CD14-positive monocyte (primary cell): ENCODE data around the gene HMGB1. TPM values are rescaled to one million over a fixed set of nuclear protein-coding genes. Genes with fewer than 3 reads are reported as not detected.

Source experiments
- DNase-seq, 3 donors: peaks; one replicate each; pipeline ENCODE4 v3.0.0-alpha.2; 2011 to 2022
- H2AFZ ChIP-seq: 2 replicates; pipeline ENCODE4 v1.6.0; 2012; ENCODE audit warnings: mild to moderate bottlenecking, low read depth, low read length, inconsistent platforms; ENCODE audit not compliant: insufficient read depth, poor library complexity, severe bottlenecking
- H3K27ac ChIP-seq, 2 donors: 1 replicate in 1 of 2; 2 replicates in 1 of 2; pipeline ENCODE4 v1.5.1; 2012 to 2013; ENCODE audit warnings: low read length in 2 of 2, control low read depth in 1 of 2, inconsistent platforms in 1 of 2, low read depth in 1 of 2, mild to moderate bottlenecking in 1 of 2
- H3K27me3 ChIP-seq, 2 donors: one replicate each; pipeline versions ENCODE4 v1.6.0 to v1.6.1; 2011 to 2013; ENCODE audit warnings: low read length in 2 of 2; ENCODE audit not compliant: control insufficient read depth in 2 of 2, insufficient read depth in 2 of 2
- H3K36me3 ChIP-seq, 2 donors: replicated peaks in 1 of 2; 1 replicate in 1 of 2; 2 replicates in 1 of 2; pipeline versions ENCODE4 v1.5.1 to v1.6.1; 2012 to 2013; ENCODE audit warnings: low read length in 2 of 2, control low read depth in 1 of 2, inconsistent platforms in 1 of 2, mild to moderate bottlenecking in 1 of 2; ENCODE audit not compliant: insufficient read depth in 2 of 2, control insufficient read depth in 1 of 2
- H3K4me1 ChIP-seq, 2 donors: 1 replicate in 1 of 2; 2 replicates in 1 of 2; pipeline versions ENCODE4 v1.5.1 to v1.6.1; 2012 to 2013; ENCODE audit warnings: low read length in 2 of 2, control low read depth in 1 of 2, inconsistent platforms in 1 of 2, mild to moderate bottlenecking in 1 of 2, moderate library complexity in 1 of 2; ENCODE audit not compliant: insufficient read depth in 2 of 2, control insufficient read depth in 1 of 2
- H3K4me2 ChIP-seq: replicated peaks from 2 replicates; pipeline ENCODE3; 2012; ENCODE audit warnings: low read length, moderate library complexity, mild to moderate bottlenecking; ENCODE audit not compliant: poor library complexity, severe bottlenecking; ENCODE audit errors: extremely low read depth
- H3K4me3 ChIP-seq, 3 experiments: fragments of 200-600 bp in 1 of 3; sonication (generic) in 1 of 3; replicated peaks in 1 of 3; 1 replicate in 2 of 3; 2 replicates in 1 of 3; pipeline ENCODE4 v1.5.1; 2011 to 2013; ENCODE audit warnings: low read length in 3 of 3, mild to moderate bottlenecking in 3 of 3, control low read depth in 2 of 3, low read depth in 2 of 3, inconsistent platforms in 1 of 3, moderate library complexity in 1 of 3
- H3K79me2 ChIP-seq: 2 replicates; pipeline ENCODE4 v1.6.0; 2012; ENCODE audit warnings: mild to moderate bottlenecking, control low read depth, inconsistent platforms, low read length, moderate library complexity; ENCODE audit not compliant: insufficient read depth
- H3K9ac ChIP-seq: 2 replicates; pipeline ENCODE4 v1.6.0; 2017; ENCODE audit warnings: low read length, mild to moderate bottlenecking; ENCODE audit not compliant: insufficient read depth, poor library complexity, severe bottlenecking
- H3K9me3 ChIP-seq, 2 donors: replicated peaks in 1 of 2; 1 replicate in 1 of 2; 2 replicates in 1 of 2; pipeline versions ENCODE4 v1.5.1 to v1.6.1; 2012 to 2013; ENCODE audit warnings: low read length in 2 of 2, control low read depth in 1 of 2; ENCODE audit not compliant: control insufficient read depth in 1 of 2, insufficient read depth in 1 of 2
- H4K20me1 ChIP-seq: 2 replicates; pipeline ENCODE4 v1.6.0; 2012; ENCODE audit warnings: mild to moderate bottlenecking, low read length, control low read depth, moderate library complexity; ENCODE audit not compliant: insufficient read depth
- H3K27ac Mint-ChIP-seq, 7 donors: one replicate each; pipeline ENCODE4 v1.8.0; 2020; ENCODE audit warnings: mild to moderate bottlenecking in 7 of 7, mixed read lengths in 7 of 7, moderate library complexity in 6 of 7, inconsistent platforms in 2 of 7
- H3K27me3 Mint-ChIP-seq, 3 donors: one replicate each; pipeline ENCODE4 v1.8.0; 2021 to 2022; ENCODE audit warnings: low read depth in 3 of 3, mild to moderate bottlenecking in 3 of 3, mixed read lengths in 3 of 3, moderate library complexity in 3 of 3, inconsistent platforms in 1 of 3
- H3K36me3 Mint-ChIP-seq, 2 donors: one replicate each; pipeline ENCODE4 v1.8.0; 2020; ENCODE audit warnings: mixed read lengths in 2 of 2, inconsistent platforms in 1 of 2, mild to moderate bottlenecking in 1 of 2
- H3K4me1 Mint-ChIP-seq: one replicate; pipeline ENCODE4 v1.8.0; 2020; ENCODE audit warnings: mild to moderate bottlenecking, mixed read lengths
- H3K4me3 Mint-ChIP-seq, 2 donors: one replicate each; pipeline ENCODE4 v1.8.0; 2020; ENCODE audit warnings: mild to moderate bottlenecking in 2 of 2, mixed read lengths in 2 of 2, moderate library complexity in 1 of 2
- H3K9me3 Mint-ChIP-seq, 7 donors: one replicate each; pipeline ENCODE4 v1.8.0; 2020 to 2022; ENCODE audit warnings: mixed read lengths in 7 of 7, mild to moderate bottlenecking in 6 of 7, moderate library complexity in 6 of 7, inconsistent platforms in 2 of 7
- WGBS: methylation state at CpG from one replicate; pipeline ENCODE4 v1.1.5; 2013; ENCODE audit warnings: missing lambda C conversion rate; ENCODE audit not compliant: insufficient coverage; 5-methylcytosine and 5-hydroxymethylcytosine counted together
- intact Hi-C, 2 donors: fragments of 100-400 bp; cut with micrococcal nuclease; formaldehyde crosslinking; loops; one replicate each; pipeline versions ENCODE4 v1.15.0 to v1.15.1; 2023
- polyA plus RNA-seq, 3 donors: library from polyadenylated mRNA; depleted of rRNA in 1 of 3; unstranded in 2 of 3; stranded (reverse) in 1 of 3; fragments of 300-500 nt in 2 of 3; fragments of >200 nt in 1 of 3; fragmentation: Illumina TruSeq in 2 of 3; gene quantifications; 1 replicate in 2 of 3; 2 replicates in 1 of 3; pipeline ENCODE4 v1.2.3, GENCODE V29; 2012 to 2021
- TF ChIP-seq, protein P1 (sequence below): fragments of 200-600 bp; IDR thresholded peaks from one replicate; pipeline ENCODE4 v1.8.0; 2022; ENCODE audit warnings: antibody characterized with exemption, mild to moderate bottlenecking

The HMGB1 gene
- polyA plus RNA-seq, 3 donors, result 132 to 489 (median 430) TPM

DNA sequence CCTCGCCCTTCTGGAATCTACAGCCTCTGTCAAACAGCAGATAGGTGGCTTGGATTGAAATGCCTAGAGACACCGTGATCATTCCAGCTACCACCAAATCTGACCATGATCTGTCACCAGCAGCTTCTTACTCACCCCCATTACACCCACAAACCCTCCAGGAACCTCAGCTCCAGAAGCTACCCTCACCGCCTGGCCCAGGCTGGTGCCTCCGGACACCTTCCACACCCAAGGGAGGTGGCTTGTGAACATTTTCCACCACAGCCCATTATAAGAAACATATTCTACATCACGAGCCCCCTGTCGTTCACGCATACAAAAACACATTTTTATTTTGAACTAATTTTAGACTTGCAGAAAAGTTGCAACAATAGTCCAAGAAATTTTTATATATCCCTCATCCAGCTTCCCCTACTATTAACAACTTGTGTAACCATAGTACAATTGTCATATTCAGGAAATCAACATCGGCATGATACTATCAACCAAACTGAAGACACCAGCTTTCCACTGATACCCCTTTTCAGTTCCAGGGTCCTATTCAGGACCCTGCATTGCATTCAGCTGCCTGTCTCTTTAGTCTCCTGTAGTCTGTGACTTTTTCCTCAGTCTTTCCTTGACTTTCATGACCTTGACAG, 58.8 kb downstream of the HMGB1 start:
- H3K36me3 Mint-ChIP-seq, result no peaks in the 10 kb centered on the region
- no peak for DNase-seq
- H3K9me3 Mint-ChIP-seq, result peaks cover 0 to 3% (median 0%) of the 10 kb centered on the region in 7 donors
- no peaks in the 10 kb centered on the region for H3K27me3 ChIP-seq
- no peak overlapping the region for H3K27ac Mint-ChIP-seq
- intact Hi-C loops, result loop anchor here in 1 of 2 donors (5.0 to 10.0 kb wide), 3 partner anchors 35 to 102 kb away; partner anchors contain the start of gene KATNAL1
- peak overlapping the region in 1 of 2 donors; percentile 11 for H3K4me3 Mint-ChIP-seq
- no peaks in the 10 kb centered on the region for H3K36me3 ChIP-seq
- WGBS, result 91% methylated on average over 8 of the region's 8 CpGs
- no peaks in the 10 kb centered on the region for H4K20me1 ChIP-seq
- TF ChIP-seq, protein P1, sequence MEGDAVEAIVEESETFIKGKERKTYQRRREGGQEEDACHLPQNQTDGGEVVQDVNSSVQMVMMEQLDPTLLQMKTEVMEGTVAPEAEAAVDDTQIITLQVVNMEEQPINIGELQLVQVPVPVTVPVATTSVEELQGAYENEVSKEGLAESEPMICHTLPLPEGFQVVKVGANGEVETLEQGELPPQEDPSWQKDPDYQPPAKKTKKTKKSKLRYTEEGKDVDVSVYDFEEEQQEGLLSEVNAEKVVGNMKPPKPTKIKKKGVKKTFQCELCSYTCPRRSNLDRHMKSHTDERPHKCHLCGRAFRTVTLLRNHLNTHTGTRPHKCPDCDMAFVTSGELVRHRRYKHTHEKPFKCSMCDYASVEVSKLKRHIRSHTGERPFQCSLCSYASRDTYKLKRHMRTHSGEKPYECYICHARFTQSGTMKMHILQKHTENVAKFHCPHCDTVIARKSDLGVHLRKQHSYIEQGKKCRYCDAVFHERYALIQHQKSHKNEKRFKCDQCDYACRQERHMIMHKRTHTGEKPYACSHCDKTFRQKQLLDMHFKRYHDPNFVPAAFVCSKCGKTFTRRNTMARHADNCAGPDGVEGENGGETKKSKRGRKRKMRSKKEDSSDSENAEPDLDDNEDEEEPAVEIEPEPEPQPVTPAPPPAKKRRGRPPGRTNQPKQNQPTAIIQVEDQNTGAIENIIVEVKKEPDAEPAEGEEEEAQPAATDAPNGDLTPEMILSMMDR, result no peak
- H3K79me2 ChIP-seq, result no peaks in the 10 kb centered on the region
- H3K9ac ChIP-seq, result no peak overlapping the region
- H3K4me1 Mint-ChIP-seq, result peaks cover 27% of the 10 kb centered on the region
- H3K4me1 ChIP-seq, result peaks cover 22 to 26% of the 10 kb centered on the region in 2 donors
- H2AFZ ChIP-seq, result no peak overlapping the region
- H3K27me3 Mint-ChIP-seq, result peaks cover 0 to 1% (median 0%) of the 10 kb centered on the region in 3 donors
- H3K4me3 ChIP-seq, result no peak overlapping the region
- H3K9me3 ChIP-seq, result no peaks in the 10 kb centered on the region
- H3K4me2 ChIP-seq, result no peak overlapping the region
- no peak overlapping the region for H3K27ac ChIP-seq

Other genes with a start within 250 kb of the HMGB1 start
- gene KATNAL1, start 158.4 kb downstream of the HMGB1 start, polyA plus RNA-seq, result 1 to 10 TPM in 2 of 3 donors, under 1 TPM in 1; 0.49 to 1.2 (median 1.0) TPM
- gene UBE2L5, start 43.4 kb downstream of the HMGB1 start, polyA plus RNA-seq, result not detected
- 10 to 100 TPM in 1 of 3 donors, 1 to 10 TPM in 2; 3.9 to 20.5 (median 5.5) TPM for gene USPL1, start 152.0 kb upstream of the HMGB1 start, polyA plus RNA-seq